Mesenchymal stem cell (in vitro differentiated cells and primary cell): ENCODE results near the gene POLDIP2.

ENCODE experiments used
- DNase-seq: peaks from one replicate; pipeline ENCODE4 v3.0.0-alpha.2; 2013
- H2AFZ ChIP-seq: one replicate; pipeline ENCODE4 v1.6.1; 2013; ENCODE audit warnings: low read depth, mild to moderate bottlenecking, control low read depth, inconsistent platforms, low read length, moderate library complexity
- H2AK5ac ChIP-seq: 2 replicates; pipeline ENCODE4 v1.6.1; 2013; ENCODE audit warnings: low read length, moderate library complexity, mild to moderate bottlenecking, inconsistent platforms; ENCODE audit not compliant: severe bottlenecking
- H2BK120ac ChIP-seq: one replicate; pipeline ENCODE4 v1.6.1; 2013; ENCODE audit warnings: low read depth, mild to moderate bottlenecking, inconsistent platforms, low read length, moderate library complexity
- H2BK12ac ChIP-seq, 2 experiments: one replicate each; pipeline ENCODE4 v1.6.1; 2013; ENCODE audit warnings: inconsistent platforms in 2 of 2, low read length in 2 of 2, mild to moderate bottlenecking in 2 of 2, moderate library complexity in 2 of 2, control low read depth in 1 of 2
- H2BK15ac ChIP-seq: one replicate; pipeline ENCODE4 v1.6.1; 2013; ENCODE audit warnings: mild to moderate bottlenecking, low read depth, inconsistent platforms; ENCODE audit not compliant: poor library complexity, severe bottlenecking
- H2BK5ac ChIP-seq: 2 replicates; pipeline ENCODE4 v1.6.1; 2013; ENCODE audit warnings: low read depth, mild to moderate bottlenecking, low read length, control low read depth, inconsistent platforms; ENCODE audit not compliant: poor library complexity, severe bottlenecking
- H3K14ac ChIP-seq, 2 experiments: one replicate each; pipeline ENCODE4 v1.6.1; 2013; ENCODE audit warnings: inconsistent platforms in 2 of 2, low read length in 2 of 2, control low read depth in 1 of 2, mild to moderate bottlenecking in 1 of 2, moderate library complexity in 1 of 2
- H3K18ac ChIP-seq, 2 experiments: one replicate each; pipeline ENCODE4 v1.6.1; 2013; ENCODE audit warnings: inconsistent platforms in 2 of 2, low read length in 2 of 2, control low read depth in 1 of 2, low read depth in 1 of 2, mild to moderate bottlenecking in 1 of 2
- H3K23ac ChIP-seq, 2 experiments: one replicate each; pipeline ENCODE4 v1.6.1; 2013; ENCODE audit warnings: inconsistent platforms in 2 of 2, low read length in 2 of 2, mild to moderate bottlenecking in 2 of 2, moderate library complexity in 2 of 2, control low read depth in 1 of 2
- H3K27ac ChIP-seq: 2 replicates; pipeline ENCODE4 v1.5.1; 2013; ENCODE audit warnings: mild to moderate bottlenecking, moderate library complexity, low read length, control low read depth, inconsistent platforms; ENCODE audit not compliant: poor library complexity, severe bottlenecking
- H3K27me3 ChIP-seq, 2 experiments: 2 replicates each; pipeline versions ENCODE4 v1.6.1 to v1.7.0; 2013; ENCODE audit warnings: low read length in 2 of 2, mild to moderate bottlenecking in 2 of 2, moderate library complexity in 2 of 2, control low read depth in 1 of 2, inconsistent platforms in 1 of 2; ENCODE audit not compliant: control insufficient read depth in 1 of 2, insufficient read depth in 1 of 2
- H3K36me3 ChIP-seq, 2 experiments: 2 replicates each; pipeline versions ENCODE4 v1.6.1 to v1.7.0; 2013; ENCODE audit warnings: low read length in 2 of 2, control low read depth in 1 of 2, inconsistent platforms in 1 of 2, low read depth in 1 of 2, mild to moderate bottlenecking in 1 of 2; ENCODE audit not compliant: insufficient read depth in 2 of 2, control insufficient read depth in 1 of 2
- H3K4ac ChIP-seq, 2 experiments: one replicate each; pipeline ENCODE4 v1.6.1; 2013; ENCODE audit warnings: inconsistent platforms in 2 of 2, low read length in 2 of 2, mild to moderate bottlenecking in 2 of 2, moderate library complexity in 2 of 2, control low read depth in 1 of 2, low read depth in 1 of 2
- H3K4me1 ChIP-seq: 2 replicates; pipeline ENCODE4 v1.6.1; 2013; ENCODE audit warnings: low read depth, low read length, control low read depth; ENCODE audit not compliant: control insufficient read depth, insufficient read depth
- H3K4me2 ChIP-seq: 2 replicates; pipeline ENCODE4 v1.6.1; 2013; ENCODE audit warnings: low read length, mild to moderate bottlenecking, inconsistent platforms; ENCODE audit not compliant: poor library complexity, severe bottlenecking
- H3K4me3 ChIP-seq, 2 experiments: 2 replicates each; pipeline versions ENCODE4 v1.5.1 to v1.7.0; 2013; ENCODE audit warnings: low read length in 2 of 2, mild to moderate bottlenecking in 2 of 2, control low read depth in 1 of 2, low read depth in 1 of 2; ENCODE audit not compliant: insufficient read depth in 1 of 2
- H3K79me1 ChIP-seq: replicated peaks from 2 replicates; pipeline ENCODE4 v1.6.1; 2013; ENCODE audit warnings: mild to moderate bottlenecking, control low read depth, low read length, inconsistent platforms; ENCODE audit not compliant: poor library complexity, severe bottlenecking
- H3K9ac ChIP-seq: 2 replicates; pipeline ENCODE4 v1.7.0; 2013; ENCODE audit warnings: mild to moderate bottlenecking, low read length, moderate library complexity
- H3K9me3 ChIP-seq: 2 replicates; pipeline ENCODE4 v1.7.0; 2013; ENCODE audit warnings: mild to moderate bottlenecking, low read length; ENCODE audit not compliant: control insufficient read depth
- H4K8ac ChIP-seq: one replicate; pipeline ENCODE4 v1.6.1; 2013; ENCODE audit warnings: inconsistent platforms, mild to moderate bottlenecking, low read length, moderate library complexity
- H4K91ac ChIP-seq: one replicate; pipeline ENCODE4 v1.6.1; 2013; ENCODE audit warnings: mild to moderate bottlenecking, low read length, inconsistent platforms
- WGBS: methylation state at CpG from one replicate; pipeline ENCODE4 v1.1.7; 2013; ENCODE audit warnings: mixed read lengths; 5-methylcytosine and 5-hydroxymethylcytosine counted together

POLDIP2 gene

GRCh38 chr17:28338056-28338768 is 19.1 kb downstream of the POLDIP2 start:
- 36% methylated on average over 5 of the region's 5 CpGs for WGBS
- Histone ChIP-seq H2BK15ac (no peak overlapping the region), H3K14ac (no peak overlapping the region), H3K9ac (peak overlapping the region; percentile 33), H3K4me3 (no peak overlapping the region), H4K8ac (peak overlapping the region; percentile 84), H3K79me1 (peaks cover 46% of the 10 kb centered on the region), H2BK12ac (peak overlapping the region in 1 of 2 experiments; percentile 15), H2AK5ac (peak overlapping the region; percentile 41), H3K23ac (no peak overlapping the region), H2BK120ac (peak overlapping the region; percentile 15), H3K18ac (peak overlapping the region in 1 of 2 experiments; percentile 37), H3K27ac (peak overlapping the region; percentile 41), H3K36me3 (peaks cover 41 to 44% of the 10 kb centered on the region in 2 experiments), H3K4ac (peak overlapping the region in 1 of 2 experiments; percentile 68), H4K91ac (peak overlapping the region; percentile 47), H3K4me2 (no peak overlapping the region), H3K4me1 (peaks cover 24% of the 10 kb centered on the region), H3K9me3 (no peaks in the 10 kb centered on the region), H2AFZ (no peak overlapping the region), H3K27me3 (no peaks in the 10 kb centered on the region), H2BK5ac (no peak overlapping the region)
- DNase-seq, result peak; percentile 95

- peaks cover 26% of the 10 kb centered on the region for H3K4me1 ChIP-seq
- H3K9ac ChIP-seq, result peak overlapping the region; percentile 99
- no peaks in the 10 kb centered on the region for H3K9me3 ChIP-seq
- no peak overlapping the region for H2AK5ac ChIP-seq
- H3K4ac ChIP-seq, result peak overlapping the region; percentile 73 to 90
- peak overlapping the region; percentile 96 for H3K27ac ChIP-seq
- peak overlapping the region in 1 of 2 experiments; percentile 45 for H2BK12ac ChIP-seq
- H3K23ac ChIP-seq, result peak overlapping the region in 1 of 2 experiments; percentile 48
- peak overlapping the region; percentile 93 for H2AFZ ChIP-seq
- no peaks in the 10 kb centered on the region for H3K27me3 ChIP-seq
- H3K4me2 ChIP-seq, result peak overlapping the region; percentile 78
- peak overlapping the region; percentile 40 to 90 for H3K18ac ChIP-seq
- H3K14ac ChIP-seq, result peak overlapping the region in 1 of 2 experiments; percentile 68
- H3K36me3 ChIP-seq, result peaks cover 32 to 33% of the 10 kb centered on the region in 2 experiments
- H2BK120ac ChIP-seq, result no peak overlapping the region
- peak overlapping the region; percentile 66 for H4K8ac ChIP-seq
- H2BK15ac ChIP-seq, result peak overlapping the region; percentile 37
- WGBS, result 4% methylated on average over 28 of the region's 29 CpGs
- H3K79me1 ChIP-seq, result peaks cover 46% of the 10 kb centered on the region
- peak; percentile 94 for DNase-seq
- H2BK5ac ChIP-seq, result peak overlapping the region; percentile 83
- H3K4me3 ChIP-seq, result peak overlapping the region; percentile 87 to 93
- H4K91ac ChIP-seq, result peak overlapping the region; percentile 73
These were observed 21.1 kb downstream of the POLDIP2 start for GRCh38 chr17:28335959-28336871.

GRCh38 chr17:28335201-28335958 is 21.9 kb downstream of the POLDIP2 start, which contains the start of the genes IFT20 and TNFAIP1:
TSS of gene IFT20 (minus strand) at chr17:28335472. CDS start at chr17:28331985, 3,487 bp downstream.
TSS of gene TNFAIP1 (plus strand) at chr17:28335761. CDS start at chr17:28339522, 3,761 bp downstream.
- under 1% methylated on average over 61 of the region's 62 CpGs for WGBS
- H3K4me1 ChIP-seq, result peaks cover 26% of the 10 kb centered on the region
- H4K91ac ChIP-seq, result peak within 1 kb of the TSS; percentile 83
- no peak within 1 kb of the TSS for H2BK120ac ChIP-seq
- H2BK15ac ChIP-seq, result peak within 1 kb of the TSS; percentile 37
- H3K4ac ChIP-seq, result peak within 1 kb of the TSS; percentile 73 to 90
- H4K8ac ChIP-seq, result peak within 1 kb of the TSS; percentile 87
- no peaks in the 10 kb centered on the region for H3K27me3 ChIP-seq
- H3K36me3 ChIP-seq, result peaks cover 32 to 33% of the 10 kb centered on the region in 2 experiments
- H3K4me3 ChIP-seq, result peak within 1 kb of the TSS; percentile 93 to 97
- H2AFZ ChIP-seq, result peak within 1 kb of the TSS; percentile 93
- peak within 1 kb of the TSS; percentile 96 for H3K27ac ChIP-seq
- peaks cover 46% of the 10 kb centered on the region for H3K79me1 ChIP-seq
- H3K9me3 ChIP-seq, result no peaks in the 10 kb centered on the region
- H2BK5ac ChIP-seq, result peak within 1 kb of the TSS; percentile 83
- DNase-seq, result peak; percentile 100
- peak within 1 kb of the TSS; percentile 34 for H2AK5ac ChIP-seq
- H3K9ac ChIP-seq, result peak within 1 kb of the TSS; percentile 99
- H3K14ac ChIP-seq, result peak within 1 kb of the TSS; percentile 78 to 95
- H3K18ac ChIP-seq, result peak within 1 kb of the TSS; percentile 69 to 96
- H3K23ac ChIP-seq, result peak within 1 kb of the TSS; percentile 62 to 95
- H2BK12ac ChIP-seq, result peak within 1 kb of the TSS in 1 of 2 experiments; percentile 75
- peak within 1 kb of the TSS; percentile 87 for H3K4me2 ChIP-seq
